Renal pelvis (tissue), 4 donors: ENCODE data around the gene PEMT. TPM values are rescaled to one million over a fixed set of nuclear protein-coding genes. Genes with fewer than 3 reads are reported as not detected.

ENCODE experiments used
- DNase-seq: peaks from one replicate; pipeline ENCODE4 v3.0.0-alpha.2; 2013
- polyA plus RNA-seq, 3 donors: library from polyadenylated mRNA; unstranded; fragments of 120-200 nt; gene quantifications; one replicate each; pipeline ENCODE4 v1.2.1, GENCODE V29; 2013; ENCODE audit not compliant: insufficient read length in 3 of 3

Gene PEMT
- polyA plus RNA-seq, 3 donors, result 33.0 to 39.3 (median 34.1) TPM

DNA sequence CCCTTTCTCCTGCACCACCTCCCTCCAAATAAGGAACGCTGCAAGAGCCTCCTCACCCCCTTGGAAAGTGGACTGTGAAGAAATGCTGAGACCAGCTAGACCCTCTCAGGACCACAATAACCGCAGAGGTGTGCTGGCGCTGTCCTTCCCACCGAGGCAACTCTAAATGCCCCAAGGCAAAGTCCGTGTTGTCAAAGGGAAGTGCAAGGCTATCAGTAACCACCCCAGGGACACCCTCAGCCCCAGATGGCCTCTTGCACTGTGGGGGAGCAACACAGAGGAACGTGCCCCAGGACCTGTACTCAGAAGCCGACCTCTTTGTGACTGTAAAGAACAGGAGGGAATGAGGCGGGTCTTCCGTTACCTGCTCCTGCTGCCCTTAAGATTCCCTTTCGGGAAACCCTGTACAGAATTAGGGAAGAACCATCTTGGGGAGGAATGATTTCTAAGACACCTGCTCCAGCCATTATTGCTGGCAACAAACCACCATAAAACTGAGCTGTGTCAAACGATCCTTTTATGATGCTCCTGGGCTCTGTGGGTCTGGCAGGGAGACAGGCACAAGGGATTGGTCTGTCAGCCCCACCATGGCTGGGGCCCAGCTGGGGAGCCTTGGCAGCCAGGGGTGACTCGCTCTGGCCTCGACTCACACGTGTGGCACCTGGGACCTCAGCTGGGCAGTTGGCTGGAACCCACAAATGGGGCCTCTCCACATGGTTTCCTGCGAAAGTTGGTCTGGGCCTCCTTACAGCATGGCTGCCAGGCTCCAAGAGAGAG lies 129.3 kb downstream of the PEMT start:
- DNase-seq, result no peak

DNA sequence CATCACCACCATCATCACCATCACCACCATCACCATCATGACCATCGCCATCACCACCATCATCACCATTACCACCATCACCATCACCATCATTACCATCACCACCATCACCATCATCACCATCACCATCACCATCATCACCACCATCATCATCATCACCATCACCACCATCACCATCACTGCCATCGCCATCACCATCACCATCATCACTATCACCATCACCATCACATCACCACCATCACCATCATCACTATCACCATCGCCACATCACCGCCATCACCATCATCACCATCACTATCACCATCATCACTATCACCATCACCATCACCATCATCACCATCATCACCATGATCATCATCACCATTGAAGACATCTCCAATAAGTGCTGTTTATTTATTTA lies 131.5 kb downstream of the PEMT start:
- no peak for DNase-seq

DNA sequence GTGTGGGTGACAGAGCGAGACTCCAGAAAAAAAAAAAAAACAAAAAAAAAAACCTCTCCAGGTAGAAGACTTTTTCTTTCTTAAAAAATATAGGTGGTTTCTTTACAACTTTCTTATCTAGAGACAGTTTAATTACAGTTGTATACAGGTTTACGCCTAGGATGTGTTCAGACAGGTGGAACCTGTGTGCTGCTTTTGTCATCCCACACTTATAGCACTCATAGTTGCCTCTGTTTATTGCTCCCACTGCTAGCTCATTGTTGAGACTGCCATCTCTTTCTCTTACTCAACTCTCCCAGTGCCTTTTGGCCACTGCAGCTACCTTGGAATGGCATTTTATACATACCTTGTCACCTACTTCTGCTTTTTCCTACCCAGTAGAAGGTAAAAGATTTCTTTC lies 133.8 kb downstream of the PEMT start:
- DNase-seq, result no peak

DNA sequence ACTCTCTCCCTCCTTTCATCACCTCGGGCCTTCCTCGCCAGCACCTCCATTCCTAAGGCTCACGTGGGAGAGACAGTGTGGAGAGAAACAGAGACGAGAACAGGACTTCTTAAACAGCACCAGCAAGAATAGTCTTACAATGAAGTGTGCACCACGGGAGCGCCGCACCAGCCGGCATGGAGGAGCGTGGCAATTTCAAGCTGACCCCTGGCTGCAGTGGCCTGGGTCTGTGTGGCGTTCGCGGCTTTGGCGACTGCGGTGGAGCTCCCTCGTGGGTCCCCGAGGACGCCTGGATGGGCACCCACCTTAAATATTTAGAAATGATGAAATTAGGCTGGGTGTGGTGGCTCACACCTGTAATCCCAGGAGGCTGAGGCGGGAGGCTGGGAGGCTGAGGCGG lies 135.3 kb downstream of the PEMT start:
- no peak for DNase-seq

Other genes starting within 250 kb of the PEMT start
- gene MED9, start 114.7 kb downstream of the PEMT start, polyA plus RNA-seq, result 10 to 100 TPM; 22.6 to 23.7 (median 23.3) TPM
- gene RASD1, start 95.3 kb downstream of the PEMT start, polyA plus RNA-seq, result 1 to 10 TPM in 1 of 3 donors, under 1 TPM in 2; 0.92 to 1.2 (median 0.94) TPM
- 10 to 100 TPM; 30.5 to 43.9 (median 34.7) TPM for gene RAI1, start 89.8 kb upstream of the PEMT start, polyA plus RNA-seq
- 10 to 100 TPM; 38.3 to 60.7 (median 43.5) TPM for gene SREBF1, start 245.3 kb upstream of the PEMT start, polyA plus RNA-seq